ENCODE measurements around the gene L2HGDH. TPM values are rescaled to one million over a fixed set of nuclear protein-coding genes. Genes with fewer than 3 reads are reported as not detected.

Gene L2HGDH
- total RNA-seq, 1 donor from 2014 or later: 7.3 TPM

DNA sequence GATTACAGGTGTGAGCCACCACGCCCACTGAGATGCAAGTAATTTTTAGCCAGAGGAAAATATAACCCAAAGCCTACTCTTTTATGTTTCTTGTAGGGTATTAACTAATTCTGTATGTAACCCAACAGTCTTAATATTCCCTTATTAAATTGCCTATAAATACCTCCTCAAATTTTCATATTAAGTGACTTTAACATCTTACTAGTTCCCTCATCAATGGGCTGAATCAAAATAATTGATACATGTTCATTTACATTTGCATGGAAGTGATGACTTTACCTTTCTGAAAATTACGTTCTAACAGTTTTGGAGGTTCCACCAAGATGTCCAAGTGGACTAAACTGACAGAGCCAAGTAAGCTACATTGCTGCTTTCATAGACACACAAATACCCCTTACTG lies 83.7 kb downstream of the L2HGDH start:
- Histone ChIP-seq H3K27me3 (ENCODE audit: control insufficient read depth, insufficient read depth, low read length) (no peaks in the 10 kb centered on the region), H3K4me3 (ENCODE audit: low read depth, low read length) (no peak overlapping the region), H3K36me3 (ENCODE audit: control insufficient read depth, insufficient read depth, low read length) (no peaks in the 10 kb centered on the region)
- no peak for DNase-seq (ENCODE audit: low read depth)
- TF ChIP-seq, protein P1, sequence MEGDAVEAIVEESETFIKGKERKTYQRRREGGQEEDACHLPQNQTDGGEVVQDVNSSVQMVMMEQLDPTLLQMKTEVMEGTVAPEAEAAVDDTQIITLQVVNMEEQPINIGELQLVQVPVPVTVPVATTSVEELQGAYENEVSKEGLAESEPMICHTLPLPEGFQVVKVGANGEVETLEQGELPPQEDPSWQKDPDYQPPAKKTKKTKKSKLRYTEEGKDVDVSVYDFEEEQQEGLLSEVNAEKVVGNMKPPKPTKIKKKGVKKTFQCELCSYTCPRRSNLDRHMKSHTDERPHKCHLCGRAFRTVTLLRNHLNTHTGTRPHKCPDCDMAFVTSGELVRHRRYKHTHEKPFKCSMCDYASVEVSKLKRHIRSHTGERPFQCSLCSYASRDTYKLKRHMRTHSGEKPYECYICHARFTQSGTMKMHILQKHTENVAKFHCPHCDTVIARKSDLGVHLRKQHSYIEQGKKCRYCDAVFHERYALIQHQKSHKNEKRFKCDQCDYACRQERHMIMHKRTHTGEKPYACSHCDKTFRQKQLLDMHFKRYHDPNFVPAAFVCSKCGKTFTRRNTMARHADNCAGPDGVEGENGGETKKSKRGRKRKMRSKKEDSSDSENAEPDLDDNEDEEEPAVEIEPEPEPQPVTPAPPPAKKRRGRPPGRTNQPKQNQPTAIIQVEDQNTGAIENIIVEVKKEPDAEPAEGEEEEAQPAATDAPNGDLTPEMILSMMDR (IDR thresholded peaks at IDR 0.05; ENCODE audit: insufficient read depth, low read length, poor library complexity, severe bottlenecking): no peak

- TF ChIP-seq, protein P1 (IDR thresholded peaks at IDR 0.05; ENCODE audit: insufficient read depth, low read length, poor library complexity, severe bottlenecking): no peak
Measured at GRCh38 chr14:50225974-50226297, 86.1 kb downstream of the L2HGDH start.

GRCh38 chr14:50225067-50225973 lies 86.7 kb downstream of the L2HGDH start:
- H3K36me3 ChIP-seq (ENCODE audit: control insufficient read depth, insufficient read depth, low read length): no peaks in the 10 kb centered on the region
- no peaks in the 10 kb centered on the region for H3K27me3 ChIP-seq (ENCODE audit: control insufficient read depth, insufficient read depth, low read length)
- TF ChIP-seq, protein P1 (IDR thresholded peaks at IDR 0.05; ENCODE audit: insufficient read depth, low read length, poor library complexity, severe bottlenecking): no peak
- DNase-seq (ENCODE audit: low read depth): peak; percentile 48
- H3K4me3 ChIP-seq (ENCODE audit: low read depth, low read length): no peak overlapping the region

More at GRCh38 chr14:50225974-50226297, 86.1 kb downstream of the L2HGDH start:
- Histone ChIP-seq H3K36me3 (ENCODE audit: control insufficient read depth, insufficient read depth, low read length) (no peaks in the 10 kb centered on the region), H3K4me3 (ENCODE audit: low read depth, low read length) (no peak overlapping the region), H3K27me3 (ENCODE audit: control insufficient read depth, insufficient read depth, low read length) (no peaks in the 10 kb centered on the region)
- no peak for DNase-seq (ENCODE audit: low read depth)

DNA sequence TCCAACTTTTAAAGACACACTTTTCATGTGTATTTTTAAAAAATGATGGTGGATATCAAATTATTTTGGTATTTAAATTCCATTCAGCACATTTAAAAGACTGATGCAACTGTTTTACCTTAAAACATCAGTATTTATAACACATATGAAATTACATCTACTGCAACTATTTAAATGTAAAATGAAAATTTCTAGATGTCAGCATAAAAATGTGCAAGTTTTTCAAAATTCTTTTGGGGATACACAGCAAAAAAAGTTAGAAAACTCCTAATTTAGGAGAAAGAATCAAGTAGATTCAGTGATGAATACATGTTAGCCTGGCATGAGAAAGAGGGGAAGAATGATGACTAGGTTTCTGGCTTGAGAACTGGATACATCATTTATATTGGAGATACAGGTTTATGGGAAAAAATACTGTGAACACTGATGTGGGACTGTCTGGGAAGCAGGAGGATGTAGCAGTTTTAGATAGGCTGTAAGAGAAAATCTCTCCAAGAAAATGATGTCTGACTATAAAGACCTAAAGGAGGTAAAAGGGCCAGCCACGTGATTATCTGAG lies 89.9 kb downstream of the L2HGDH start:
- H3K4me3 ChIP-seq (ENCODE audit: low read depth, low read length): no peak overlapping the region
- no peaks in the 10 kb centered on the region for H3K36me3 ChIP-seq (ENCODE audit: control insufficient read depth, insufficient read depth, low read length)
- no peaks in the 10 kb centered on the region for H3K27me3 ChIP-seq (ENCODE audit: control insufficient read depth, insufficient read depth, low read length)
- DNase-seq (ENCODE audit: low read depth): no peak
- TF ChIP-seq, protein P1 (IDR thresholded peaks at IDR 0.05; ENCODE audit: insufficient read depth, low read length, poor library complexity, severe bottlenecking): no peak

DNA sequence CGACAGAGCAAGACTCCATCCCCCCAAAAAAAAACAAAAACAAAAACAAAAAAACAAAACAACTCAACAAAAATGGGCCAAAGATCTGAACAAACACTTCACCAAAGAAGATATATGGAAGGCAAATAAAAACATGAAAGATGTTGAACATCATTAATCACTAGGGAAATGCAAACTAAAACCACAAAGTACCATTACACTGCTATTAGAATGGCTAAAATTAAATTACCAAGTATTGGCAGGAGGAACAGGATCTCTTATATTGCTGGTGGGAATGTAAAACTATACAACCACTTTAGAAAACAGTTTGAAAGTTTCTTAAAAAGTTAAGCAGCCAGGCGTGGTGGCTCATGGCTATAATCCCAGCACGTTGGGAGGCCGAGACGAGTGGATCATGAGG lies 93.5 kb downstream of the L2HGDH start:
- Histone ChIP-seq H3K36me3 (ENCODE audit: control insufficient read depth, insufficient read depth, low read length) (no peaks in the 10 kb centered on the region), H3K4me3 (ENCODE audit: low read depth, low read length) (no peak overlapping the region), H3K27me3 (ENCODE audit: control insufficient read depth, insufficient read depth, low read length) (no peaks in the 10 kb centered on the region)
- TF ChIP-seq, protein P1 (IDR thresholded peaks at IDR 0.05; ENCODE audit: insufficient read depth, low read length, poor library complexity, severe bottlenecking): no peak
- DNase-seq (ENCODE audit: low read depth): no peak
